HepG2 (cell line): ENCODE measurements around the gene LILRB2. TPM values are rescaled to one million over a fixed set of nuclear protein-coding genes. Genes with fewer than 3 reads are reported as not detected.

Experiments used
- ATAC-seq: fragments of 200-7000 bp; cut with Tn5 transposase; 3 replicates; pipeline ENCODE4 v1.9.1; 2020; ENCODE audit warnings: mild to moderate bottlenecking, moderate library complexity
- BruUV-seq: library from RNA; stranded (reverse); fragments of 400-500 nt; replicated peaks from 2 replicates; lab custom pipeline; 2021; lab: Mats Ljungman, UMichigan
- CTCF ChIA-PET: fragments of 300-600 bp; formaldehyde crosslinking; extraction: SDS; loops from one replicate; lab custom pipeline; 2021; ENCODE audit warnings: low total read pairs, inconsistent platforms, low intra/inter-chr PET ratio; lab: Yijun Ruan, JAX
- POLR2A ChIA-PET: fragments of 350-600 bp; sonication (Branson Sonifier 250); formaldehyde crosslinking; loops from one replicate; lab custom pipeline; 2020; ENCODE audit warnings: antibody characterized with exemption, inconsistent platforms; lab: Yijun Ruan, JAX
- DNase-seq: peaks from one replicate; pipeline ENCODE4 v3.0.0-alpha.2; 2015; ENCODE audit warnings: low spot score
- FAIRE-seq: peaks from 3 replicates; lab custom pipeline; 2011; peaks lifted over from hg19 to GRCh38; lab: Jason Lieb, UNC
- H2AFZ ChIP-seq: one replicate; pipeline ENCODE4 v1.6.1; 2011; ENCODE audit warnings: low read length, inconsistent platforms
- H3K27ac ChIP-seq: fragments of 300-600 bp; 3 replicates; pipeline ENCODE4 v1.8.0; 2011; ENCODE audit warnings: mixed run types, mild to moderate bottlenecking, mixed read lengths, low read length, inconsistent platforms; ENCODE audit not compliant: insufficient read depth; ENCODE audit errors: extremely low read length
- H3K27me3 ChIP-seq, 2 experiments: fragments of 200-600 bp in 1 of 2; 2 replicates in 1 of 2; 3 replicates in 1 of 2; pipeline versions ENCODE4 v1.6.0 to v1.8.0; 2011; ENCODE audit warnings: low read length in 2 of 2, mild to moderate bottlenecking in 2 of 2, moderate library complexity in 2 of 2, inconsistent platforms in 1 of 2; ENCODE audit not compliant: insufficient read depth in 2 of 2, control insufficient read depth in 1 of 2
- H3K36me3 ChIP-seq, 2 experiments: fragments of 200-600 bp in 1 of 2; replicated peaks in 1 of 2; 2 replicates in 1 of 2; 3 replicates in 1 of 2; pipeline versions ENCODE4 v1.5.1 to v1.8.0; 2011; ENCODE audit warnings: low read length in 2 of 2, inconsistent platforms in 1 of 2; ENCODE audit not compliant: insufficient read depth in 2 of 2, control insufficient read depth in 1 of 2
- H3K4me1 ChIP-seq: 2 replicates; pipeline ENCODE4 v1.5.1; 2012; ENCODE audit warnings: low read length, inconsistent platforms; ENCODE audit not compliant: insufficient read depth
- H3K4me2 ChIP-seq: 2 replicates; pipeline ENCODE4 v1.6.0; 2011; ENCODE audit warnings: low read depth, low read length, inconsistent platforms
- H3K4me3 ChIP-seq, 3 experiments: fragments of 200-600 bp in 1 of 3; sonication (generic), shearing (Covaris generic) in 1 of 3; replicated peaks in 1 of 3; 2 replicates each; pipeline ENCODE4 v1.5.1; 2011 to 2016; ENCODE audit warnings: low read length in 3 of 3, inconsistent platforms in 2 of 3, low read depth in 2 of 3, mild to moderate bottlenecking in 2 of 3, control low read depth in 1 of 3, mixed read lengths in 1 of 3; ENCODE audit not compliant: insufficient read depth in 1 of 3
- H3K79me2 ChIP-seq: one replicate; pipeline ENCODE4 v1.6.1; 2011; ENCODE audit warnings: low read length, inconsistent platforms; ENCODE audit not compliant: insufficient read depth
- H3K9ac ChIP-seq: 2 replicates; pipeline ENCODE4 v1.6.0; 2011; ENCODE audit warnings: mild to moderate bottlenecking, low read depth, low read length, inconsistent platforms; ENCODE audit not compliant: insufficient read depth
- H3K9me3 ChIP-seq: 2 replicates; pipeline ENCODE4 v1.5.1; 2012; ENCODE audit warnings: mild to moderate bottlenecking, low read length
- H4K20me1 ChIP-seq: 2 replicates; pipeline ENCODE4 v1.6.0; 2011; ENCODE audit warnings: inconsistent platforms, mild to moderate bottlenecking, low read length, moderate library complexity; ENCODE audit not compliant: insufficient read depth
- DZIP1 ChIP-seq: sonication (generic); formaldehyde crosslinking; IDR thresholded peaks from 2 replicates; pipeline ENCODE4 v1.5.0; 2020; ENCODE audit warnings: mild to moderate bottlenecking, missing genetic modification reagents
- MAX ChIP-seq: IDR thresholded peaks from 2 replicates; pipeline ENCODE4 v1.6.1; 2012; ENCODE audit warnings: inconsistent platforms
- MYPOP ChIP-seq: sonication (generic); formaldehyde crosslinking; IDR thresholded peaks from 2 replicates; pipeline ENCODE4 v1.8.1; 2023; ENCODE audit warnings: mild to moderate bottlenecking, moderate library complexity, missing genetic modification reagents
- SRSF4 ChIP-seq: fragments of 200-400 bp; formaldehyde crosslinking; IDR thresholded peaks from one replicate; pipeline ENCODE4 v1.6.1; 2018; ENCODE audit warnings: mild to moderate bottlenecking, low read depth, low read length, moderate library complexity; ENCODE audit not compliant: poor library complexity, severe bottlenecking
- SUZ12 ChIP-seq: fragments of 150-350 bp; IDR thresholded peaks from 2 replicates; pipeline ENCODE4 v1.6.1; 2014; ENCODE audit warnings: low read depth, low read length
- TIGD3 ChIP-seq: sonication (generic); formaldehyde crosslinking; IDR thresholded peaks from 2 replicates; pipeline ENCODE4 v1.5.1; 2020; ENCODE audit warnings: mild to moderate bottlenecking, missing genetic modification reagents, borderline replicate concordance
- ZBTB44 ChIP-seq: sonication (generic); formaldehyde crosslinking; IDR thresholded peaks from 2 replicates; pipeline ENCODE4 v1.4.0; 2020; ENCODE audit warnings: missing genetic modification reagents
- ZIK1 ChIP-seq: sonication (generic); formaldehyde crosslinking; IDR thresholded peaks from 2 replicates; pipeline ENCODE4 v1.5.0; 2020; ENCODE audit warnings: mild to moderate bottlenecking, low read depth, missing genetic modification reagents, borderline replicate concordance
- ZNF205 ChIP-seq: IDR thresholded peaks from 2 replicates; pipeline ENCODE4 v1.6.1; 2018; ENCODE audit warnings: missing biosample characterization, missing genetic modification reagents
- ZNF7 ChIP-seq: IDR thresholded peaks from 2 replicates; pipeline ENCODE4 v1.6.1; 2016; ENCODE audit warnings: missing biosample characterization, missing genetic modification reagents
- ZNF841 ChIP-seq: sonication (generic); formaldehyde crosslinking; IDR thresholded peaks from 2 replicates; pipeline ENCODE4 v1.8.1; 2023; ENCODE audit warnings: missing genetic modification reagents, borderline replicate concordance
- WGBS: methylation state at CpG from one replicate; pipeline ENCODE4 v1.1.6; 2017; ENCODE audit warnings: low lambda C conversion rate; 5-methylcytosine and 5-hydroxymethylcytosine counted together
- in situ Hi-C: cut with HindIII; loops from 2 replicates; pipeline ENCODE4 v1.10.0; 2017; ENCODE audit warnings: low pct_unique_long_range_greater_than_20kb; ENCODE audit not compliant: extremely low pct_ligation_motif_present
- intact Hi-C: fragments of 100-400 bp; cut with micrococcal nuclease; formaldehyde crosslinking; loops from one replicate; pipeline ENCODE4 v1.10.0; 2022; ENCODE audit not compliant: unreplicated experiment
- polyA plus RNA-seq, 8 experiments: library from polyadenylated mRNA; depleted of rRNA in 3 of 8; stranded (reverse) in 7 of 8; unstranded in 1 of 8; fragments of >200 nt; fragmentation: Illumina TruSeq in 4 of 8; extraction: Trizol in 4 of 8; gene quantifications; 2 replicates each; pipeline versions ENCODE4 v1.2.1 to v1.2.3, GENCODE V29; 2011 to 2016; ENCODE audit warnings: low read depth in 4 of 8, missing spikeins in 1 of 8, mixed read lengths in 1 of 8; ENCODE audit not compliant: insufficient read depth in 1 of 8
- total RNA-seq, 5 experiments: library from RNA; depleted of rRNA; stranded (reverse); fragments of >200 nt; fragmentation: Illumina TruSeq; extraction: Trizol; gene quantifications; 2 replicates each; pipeline ENCODE4 v1.2.3, GENCODE V29; 2016; ENCODE audit warnings: low read depth in 1 of 5

The LILRB2 gene
- total and polyA plus RNA-seq, 2 of the 13 experiments (the other 11 are each of a cell fraction or from before 2014, with no cell fraction given) = not detected

GRCh38 chr19:54282686-54283470, 2.0 kb upstream of the LILRB2 start:
- BruUV-seq = no TSS peak
- H3K27me3 ChIP-seq = peaks cover 1 to 42% of the 10 kb centered on the region in 2 experiments

More at GRCh38 chr19:54282686-54283470, 2.0 kb upstream of the LILRB2 start:
- intact Hi-C loops = no loop called here
- WGBS = 1% methylated on average over 7 of the region's 9 CpGs
- in situ Hi-C loops = no loop called here
- ATAC-seq (no peak), FAIRE-seq (no peak), DNase-seq (no peak)
- Histone ChIP-seq H3K9me3 (no peaks in the 10 kb centered on the region), H3K4me2 (no peak overlapping the region), H4K20me1 (no peaks in the 10 kb centered on the region), H3K79me2 (no peaks in the 10 kb centered on the region), H3K4me3 (no peak overlapping the region), H3K27ac (no peak overlapping the region), H3K4me1 (no peaks in the 10 kb centered on the region), H2AFZ (no peak overlapping the region), H3K36me3 (no peaks in the 10 kb centered on the region), H3K9ac (no peak overlapping the region)
- no peak for TF ChIP-seq MYPOP (CRISPR knock-in tag)
- TF ChIP-seq ZNF205 (CRISPR knock-in tag) = no peak
- TF ChIP-seq SRSF4 = no peak
- TF ChIP-seq ZIK1 (CRISPR knock-in tag) = no peak
- no peak for TF ChIP-seq SUZ12
- TF ChIP-seq DZIP1 (CRISPR knock-in tag) = no peak
- TF ChIP-seq ZNF7 (CRISPR knock-in tag) = no peak
- no peak for TF ChIP-seq MAX
- no peak for TF ChIP-seq ZNF841 (CRISPR knock-in tag)
- no peak for TF ChIP-seq TIGD3 (CRISPR knock-in tag)
- no peak for TF ChIP-seq ZBTB44 (CRISPR knock-in tag)
- ChIA-PET POLR2A (no interaction called here), CTCF (no interaction called here)
